OCI-LY7 (cell line): ENCODE measurements around the gene BOD1L1. TPM values are rescaled to one million over a fixed set of nuclear protein-coding genes. Genes with fewer than 3 reads are reported as not detected.

Experiments
- BruUV-seq: library from RNA; stranded (reverse); fragments of 400-500 nt; replicated peaks from 2 replicates; lab custom pipeline; 2021; lab: Mats Ljungman, UMichigan
- CTCF ChIA-PET: fragments of 300-600 bp; sonication (Branson Sonifier 250); formaldehyde crosslinking; loops from one replicate; lab custom pipeline; 2022; ENCODE audit warnings: antibody characterized with exemption; ENCODE audit not compliant: unreplicated experiment; lab: Charles Lee
- POLR2A ChIA-PET: fragments of 300-600 bp; sonication (Branson Sonifier 250); formaldehyde crosslinking; loops from one replicate; lab custom pipeline; 2022; ENCODE audit warnings: antibody characterized with exemption; lab: Charles Lee
- DNase-seq: peaks from one replicate; pipeline ENCODE4 v3.0.0-alpha.2; 2015; ENCODE audit warnings: low spot score
- H2AFZ ChIP-seq: fragments of 200-600 bp; sonication (generic), shearing (Covaris generic); 2 replicates; pipeline ENCODE4 v1.6.1; 2014; ENCODE audit warnings: mild to moderate bottlenecking, antibody characterized with exemption, low read length, moderate library complexity
- H3K27ac ChIP-seq: fragments of 200-600 bp; sonication (generic); 2 replicates; pipeline ENCODE4 v1.5.1; 2014; ENCODE audit warnings: mixed run types, low read depth, mild to moderate bottlenecking, moderate library complexity, low read length, inconsistent platforms; ENCODE audit not compliant: poor library complexity, severe bottlenecking
- H3K36me3 ChIP-seq: fragments of 200-600 bp; sonication (generic); 2 replicates; pipeline ENCODE4 v1.6.1; 2014; ENCODE audit warnings: mild to moderate bottlenecking, antibody characterized with exemption, low read length, moderate library complexity, mixed read lengths; ENCODE audit not compliant: insufficient read depth
- H3K4me1 ChIP-seq: fragments of 200-600 bp; sonication (generic); 2 replicates; pipeline ENCODE4 v1.5.1; 2014; ENCODE audit warnings: mild to moderate bottlenecking, low read length; ENCODE audit not compliant: insufficient read depth, poor library complexity, severe bottlenecking
- H3K4me2 ChIP-seq: fragments of 200-600 bp; sonication (generic); 2 replicates; pipeline ENCODE4 v1.6.1; 2014; ENCODE audit warnings: mild to moderate bottlenecking, low read length
- H3K4me3 ChIP-seq: fragments of 200-600 bp; sonication (generic); 2 replicates; pipeline ENCODE4 v1.5.1; 2014; ENCODE audit warnings: mild to moderate bottlenecking, low read depth, low read length; ENCODE audit not compliant: poor library complexity, severe bottlenecking
- H3K79me2 ChIP-seq: fragments of 200-600 bp; sonication (generic); 2 replicates; pipeline ENCODE4 v1.6.1; 2016; ENCODE audit warnings: low read depth, mild to moderate bottlenecking, low read length, moderate library complexity, mixed read lengths; ENCODE audit not compliant: insufficient read depth
- H3K9me2 ChIP-seq: fragments of 200-600 bp; sonication (generic); 2 replicates; pipeline ENCODE4 v1.6.1; 2016; ENCODE audit warnings: mild to moderate bottlenecking, low read length, mixed read lengths; ENCODE audit not compliant: insufficient read depth
- H3K9me3 ChIP-seq: fragments of 200-600 bp; sonication (generic); 2 replicates; pipeline ENCODE4 v1.6.1; 2014; ENCODE audit warnings: mild to moderate bottlenecking, mixed run types, low read length, mixed read lengths
- H4K20me1 ChIP-seq: fragments of 200-600 bp; sonication (generic); 2 replicates; pipeline ENCODE4 v1.6.1; 2014; ENCODE audit warnings: mild to moderate bottlenecking, antibody characterized with exemption, low read length, moderate library complexity, mixed read lengths; ENCODE audit not compliant: insufficient read depth
- EZH2phosphoT487 ChIP-seq: fragments of 200-600 bp; sonication (generic); IDR thresholded peaks from 2 replicates; pipeline ENCODE4 v1.6.1; 2018; ENCODE audit warnings: low read depth, borderline replicate concordance, mild to moderate bottlenecking, mixed run types, antibody characterized with exemption, low read length, moderate library complexity, mixed read lengths
- intact Hi-C: fragments of 100-400 bp; cut with micrococcal nuclease; formaldehyde crosslinking; loops from one replicate; pipeline ENCODE4 v1.10.0; 2022; ENCODE audit not compliant: unreplicated experiment
- total RNA-seq, 2 experiments: library from RNA; depleted of rRNA in 1 of 2; stranded (reverse); fragments of >200 nt in 1 of 2; shearing (Covaris generic) in 1 of 2; gene quantifications; 2 replicates each; pipeline ENCODE4 v1.2.3, GENCODE V29; 2014 to 2022
- TF ChIP-seq, protein P1 (sequence below): fragments of 200-600 bp; sonication (generic); conservative IDR thresholded peaks from 2 replicates; pipeline ENCODE4 v1.5.1; 2014; ENCODE audit warnings: mild to moderate bottlenecking, antibody characterized with exemption, low read length, moderate library complexity, mixed read lengths

BOD1L1 gene
- total RNA-seq, 2 experiments from 2014 or later = 24.0 to 49.6 TPM

DNA sequence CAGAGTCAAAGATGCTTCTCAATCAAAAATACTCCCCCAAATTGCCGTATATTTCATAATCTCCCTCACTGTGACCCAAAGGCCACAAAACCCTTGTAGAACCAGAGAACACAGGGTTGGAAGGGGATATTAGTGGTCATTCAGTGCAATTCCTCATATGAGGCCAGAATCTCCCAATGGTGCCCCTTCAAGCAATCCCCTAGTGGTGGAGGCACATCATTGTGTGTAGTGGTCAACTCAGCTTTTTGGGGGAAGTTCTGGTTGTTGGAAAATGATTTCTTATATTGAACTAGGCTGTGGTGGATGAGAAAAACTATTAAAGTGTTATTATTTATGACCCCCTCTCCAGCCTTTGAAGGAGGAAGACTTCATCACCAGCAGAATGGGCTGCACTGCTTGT, 17.6 kb upstream of the BOD1L1 start:
- ChIA-PET CTCF (no interaction called here), POLR2A (interaction anchor here (0.7 to 0.8 kb wide), 2 partner anchors 8 to 9 kb away, joined by 3 read pairs; no protein-coding TSS in a partner anchor)
- Histone ChIP-seq H3K4me1 (no peaks in the 10 kb centered on the region), H3K36me3 (no peaks in the 10 kb centered on the region), H3K79me2 (no peaks in the 10 kb centered on the region), H3K9me3 (no peaks in the 10 kb centered on the region), H2AFZ (no peak overlapping the region), H3K27ac (no peak overlapping the region), H3K9me2 (no peaks in the 10 kb centered on the region), H3K4me2 (no peak overlapping the region), H4K20me1 (no peaks in the 10 kb centered on the region), H3K4me3 (no peak overlapping the region)
- DNase-seq = no peak
- no peak for TF ChIP-seq EZH2phosphoT487
- TF ChIP-seq, protein P1, sequence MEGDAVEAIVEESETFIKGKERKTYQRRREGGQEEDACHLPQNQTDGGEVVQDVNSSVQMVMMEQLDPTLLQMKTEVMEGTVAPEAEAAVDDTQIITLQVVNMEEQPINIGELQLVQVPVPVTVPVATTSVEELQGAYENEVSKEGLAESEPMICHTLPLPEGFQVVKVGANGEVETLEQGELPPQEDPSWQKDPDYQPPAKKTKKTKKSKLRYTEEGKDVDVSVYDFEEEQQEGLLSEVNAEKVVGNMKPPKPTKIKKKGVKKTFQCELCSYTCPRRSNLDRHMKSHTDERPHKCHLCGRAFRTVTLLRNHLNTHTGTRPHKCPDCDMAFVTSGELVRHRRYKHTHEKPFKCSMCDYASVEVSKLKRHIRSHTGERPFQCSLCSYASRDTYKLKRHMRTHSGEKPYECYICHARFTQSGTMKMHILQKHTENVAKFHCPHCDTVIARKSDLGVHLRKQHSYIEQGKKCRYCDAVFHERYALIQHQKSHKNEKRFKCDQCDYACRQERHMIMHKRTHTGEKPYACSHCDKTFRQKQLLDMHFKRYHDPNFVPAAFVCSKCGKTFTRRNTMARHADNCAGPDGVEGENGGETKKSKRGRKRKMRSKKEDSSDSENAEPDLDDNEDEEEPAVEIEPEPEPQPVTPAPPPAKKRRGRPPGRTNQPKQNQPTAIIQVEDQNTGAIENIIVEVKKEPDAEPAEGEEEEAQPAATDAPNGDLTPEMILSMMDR = peak; percentile 41
- BruUV-seq = no TSS peak
- intact Hi-C loops = no loop called here

DNA sequence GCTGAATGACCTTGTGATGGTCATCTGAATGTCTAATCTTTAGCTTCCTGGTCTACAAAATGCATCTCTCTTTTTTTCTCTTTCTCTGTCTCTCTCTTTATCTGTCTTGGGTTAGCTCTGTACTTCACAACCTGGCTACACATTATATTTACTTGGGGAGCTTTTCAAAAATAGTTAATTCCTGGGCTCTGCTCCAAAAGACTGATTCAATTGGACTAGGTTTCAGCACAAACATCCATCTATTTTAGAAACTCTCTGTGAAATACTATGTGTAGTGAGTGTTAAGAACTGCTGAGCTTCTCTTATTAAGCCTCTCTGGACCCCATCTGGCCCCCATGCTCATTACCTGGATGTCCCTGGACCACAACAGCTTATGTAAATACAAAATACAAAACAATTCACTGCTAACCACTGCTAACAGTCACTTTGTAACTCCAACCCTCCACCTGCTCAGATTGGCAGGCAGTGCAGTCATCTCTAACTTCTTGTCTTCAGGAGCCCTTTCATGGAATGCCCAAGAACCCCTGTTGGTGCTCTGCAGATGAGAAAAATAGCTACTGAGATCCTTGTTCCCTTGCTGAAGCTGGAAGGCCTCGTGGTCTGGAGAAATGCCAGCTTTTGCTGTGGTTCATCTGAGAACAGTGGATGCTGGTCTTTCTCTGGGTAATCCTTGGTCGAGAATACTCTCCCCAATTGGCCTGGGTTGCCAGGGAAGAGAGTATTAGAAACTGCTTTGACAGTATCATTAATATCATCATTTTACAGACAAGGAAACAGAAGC, 14.8 kb upstream of the BOD1L1 start:
- Histone ChIP-seq H3K79me2 (no peaks in the 10 kb centered on the region), H3K4me3 (no peak overlapping the region), H3K27ac (no peak overlapping the region), H3K9me3 (no peaks in the 10 kb centered on the region), H3K36me3 (no peaks in the 10 kb centered on the region), H3K4me2 (no peak overlapping the region), H3K4me1 (no peaks in the 10 kb centered on the region), H2AFZ (no peak overlapping the region), H3K9me2 (no peaks in the 10 kb centered on the region), H4K20me1 (no peaks in the 10 kb centered on the region)
- POLR2A ChIA-PET = interaction anchor here (0.6 to 1.5 kb wide), 4 partner anchors 14 to 1828 kb away, joined by 3 to 6 read pairs (median 3); no protein-coding TSS in a partner anchor
- CTCF ChIA-PET = no interaction called here
- no peak for TF ChIP-seq EZH2phosphoT487
- TF ChIP-seq, protein P1 = no peak
- BruUV-seq = no TSS peak
- no peak for DNase-seq
- intact Hi-C loops = no loop called here

DNA sequence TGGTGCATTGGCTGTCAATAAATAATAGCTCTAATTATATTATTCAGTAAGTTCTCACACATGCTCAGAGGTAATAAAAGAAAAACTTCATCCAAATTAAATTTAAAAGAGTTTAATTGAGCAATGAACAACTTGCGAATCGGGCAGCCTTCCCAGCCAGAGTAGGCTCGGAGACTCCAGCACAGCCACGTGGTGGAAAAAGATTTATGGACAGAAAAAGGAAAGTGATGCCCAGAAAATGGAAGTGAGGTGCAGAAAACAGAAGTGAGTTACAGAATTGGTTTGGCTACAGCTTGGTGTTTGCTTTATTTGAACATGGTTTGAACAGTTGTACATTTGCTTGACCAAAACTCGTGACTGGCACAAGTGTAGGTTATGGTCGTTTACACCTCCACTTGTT, 13.6 kb upstream of the BOD1L1 start:
- TF ChIP-seq, protein P1 = no peak
- no peak for TF ChIP-seq EZH2phosphoT487
- Histone ChIP-seq H3K79me2 (no peaks in the 10 kb centered on the region), H3K4me2 (no peak overlapping the region), H3K36me3 (no peaks in the 10 kb centered on the region), H2AFZ (no peak overlapping the region), H3K4me3 (no peak overlapping the region), H3K27ac (no peak overlapping the region), H3K4me1 (no peaks in the 10 kb centered on the region), H3K9me2 (no peaks in the 10 kb centered on the region), H3K9me3 (no peaks in the 10 kb centered on the region), H4K20me1 (no peaks in the 10 kb centered on the region)
- no peak for DNase-seq
- ChIA-PET POLR2A (interaction anchor here (0.6 to 1.5 kb wide), 3 partner anchors 13 to 552 kb away, joined by 3 to 4 read pairs (median 4); partner anchors contain the start of gene BOD1L1), CTCF (no interaction called here)
- intact Hi-C loops = no loop called here
- no TSS peak for BruUV-seq
